Stomach (tissue), 4 donors: ENCODE measurements around the gene PXYLP1.

ENCODE experiments used
- EP300 ChIP-seq: sonication (generic); formaldehyde crosslinking; IDR thresholded peaks from one replicate; pipeline ENCODE4 v1.6.1; 2017; ENCODE audit warnings: antibody characterized with exemption
- POLR2A ChIP-seq, 4 donors: fragments of 450-650 bp; IDR thresholded peaks; one replicate each; pipeline ENCODE4 v1.6.1; 2016; ENCODE audit warnings: antibody characterized with exemption in 4 of 4, control low read depth in 2 of 4, mild to moderate bottlenecking in 1 of 4, moderate library complexity in 1 of 4
- TF ChIP-seq, protein P1 (sequence below), 7 experiments: fragments of 450-650 bp in 4 of 7; fragments of 200-600 bp in 3 of 7; sonication (generic) in 3 of 7; IDR thresholded peaks; one replicate each; pipeline ENCODE4 v1.5.1; 2016 to 2019; ENCODE audit warnings: antibody characterized with exemption in 7 of 7, control low read depth in 2 of 7, mild to moderate bottlenecking in 1 of 7

DNA sequence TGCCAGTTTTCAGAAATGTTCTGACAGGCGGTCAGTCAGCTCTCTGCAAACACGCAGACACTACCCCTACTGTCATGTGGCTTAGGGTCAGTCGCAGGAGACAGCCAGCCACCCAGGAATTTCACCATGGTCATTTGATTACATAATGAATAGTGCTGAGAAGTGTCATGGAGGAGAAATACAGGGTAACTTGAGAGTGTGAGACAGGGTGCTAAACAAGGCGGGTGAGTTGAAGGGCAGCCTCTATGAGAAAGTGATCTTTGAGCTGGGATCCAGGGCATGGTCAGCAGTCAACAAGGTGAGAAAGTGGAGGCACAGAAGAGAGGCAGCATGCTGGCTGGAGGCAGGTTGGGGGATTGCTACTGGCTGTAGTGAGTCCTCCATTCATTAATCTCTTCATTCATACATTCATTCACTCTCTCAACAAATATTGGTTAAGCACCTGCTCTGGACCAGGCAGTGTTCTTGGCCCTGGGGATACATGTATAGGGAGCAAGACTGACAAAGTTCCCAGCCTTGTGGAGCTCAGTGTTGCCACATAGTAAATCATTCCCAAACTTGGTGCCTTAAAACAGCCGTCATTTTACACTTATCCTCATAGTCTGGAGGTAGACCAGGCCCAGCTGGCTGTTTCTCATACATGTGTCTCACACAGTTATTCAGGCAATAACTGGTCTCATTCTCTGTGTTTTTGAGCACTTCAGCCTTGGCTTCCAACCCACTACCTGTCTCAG, 14.8 kb downstream of the PXYLP1 start:
- TF ChIP-seq, protein P1, sequence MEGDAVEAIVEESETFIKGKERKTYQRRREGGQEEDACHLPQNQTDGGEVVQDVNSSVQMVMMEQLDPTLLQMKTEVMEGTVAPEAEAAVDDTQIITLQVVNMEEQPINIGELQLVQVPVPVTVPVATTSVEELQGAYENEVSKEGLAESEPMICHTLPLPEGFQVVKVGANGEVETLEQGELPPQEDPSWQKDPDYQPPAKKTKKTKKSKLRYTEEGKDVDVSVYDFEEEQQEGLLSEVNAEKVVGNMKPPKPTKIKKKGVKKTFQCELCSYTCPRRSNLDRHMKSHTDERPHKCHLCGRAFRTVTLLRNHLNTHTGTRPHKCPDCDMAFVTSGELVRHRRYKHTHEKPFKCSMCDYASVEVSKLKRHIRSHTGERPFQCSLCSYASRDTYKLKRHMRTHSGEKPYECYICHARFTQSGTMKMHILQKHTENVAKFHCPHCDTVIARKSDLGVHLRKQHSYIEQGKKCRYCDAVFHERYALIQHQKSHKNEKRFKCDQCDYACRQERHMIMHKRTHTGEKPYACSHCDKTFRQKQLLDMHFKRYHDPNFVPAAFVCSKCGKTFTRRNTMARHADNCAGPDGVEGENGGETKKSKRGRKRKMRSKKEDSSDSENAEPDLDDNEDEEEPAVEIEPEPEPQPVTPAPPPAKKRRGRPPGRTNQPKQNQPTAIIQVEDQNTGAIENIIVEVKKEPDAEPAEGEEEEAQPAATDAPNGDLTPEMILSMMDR (IDR thresholded peaks at IDR 0.05): no peak
- no peak for TF ChIP-seq EP300
- no peak for TF ChIP-seq POLR2A (IDR thresholded peaks at IDR 0.05)
